ENCODE measurements around the gene INPP5A.
"Not testable (repeated sequence)": the region's sequence is repeated elsewhere in the genome, so short reads cannot be mapped to it uniquely, and the experiment has no call there.

Gene INPP5A

DNA sequence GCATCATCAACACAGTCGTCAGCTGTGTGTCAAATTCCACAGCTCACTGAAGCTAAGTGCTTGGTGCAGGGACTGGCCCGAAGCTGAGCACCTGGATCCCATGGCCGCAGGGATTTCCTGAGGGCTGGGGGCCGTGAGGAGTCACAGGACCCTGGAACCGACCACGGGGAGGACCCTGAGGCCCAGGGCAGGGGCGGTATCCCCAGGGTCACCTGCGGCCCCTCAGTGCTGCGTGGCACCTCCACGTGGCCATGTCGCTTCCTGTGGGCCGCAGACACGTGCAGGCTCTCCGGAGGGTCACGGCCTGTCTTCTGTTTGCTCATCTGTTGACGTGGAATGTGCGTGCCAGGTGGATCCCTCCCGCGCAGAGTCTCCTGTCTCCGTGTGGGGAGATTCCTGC is 194.9 kb downstream of the INPP5A start:
- DNase-seq: no peak

DNA sequence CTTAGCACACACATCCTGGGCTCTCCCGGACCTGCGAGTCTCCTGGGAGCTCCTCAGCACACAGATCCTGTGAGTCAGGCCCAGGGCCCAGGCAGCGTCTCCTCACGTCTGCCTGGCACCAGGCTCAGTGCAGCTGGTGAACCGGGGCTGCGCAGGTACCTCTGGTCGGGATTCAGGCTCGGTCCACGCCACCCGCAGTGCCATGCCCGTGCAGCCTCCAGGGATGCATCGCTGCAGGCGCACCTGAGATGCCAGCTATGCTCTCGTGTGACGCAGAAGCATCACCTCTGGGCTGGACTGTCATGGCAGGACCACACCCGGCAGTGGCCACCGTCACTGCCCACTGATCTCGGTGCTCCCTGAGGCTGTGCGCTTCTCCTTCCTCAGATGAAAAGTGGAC is 196.3 kb downstream of the INPP5A start:
- no peak for DNase-seq

DNA sequence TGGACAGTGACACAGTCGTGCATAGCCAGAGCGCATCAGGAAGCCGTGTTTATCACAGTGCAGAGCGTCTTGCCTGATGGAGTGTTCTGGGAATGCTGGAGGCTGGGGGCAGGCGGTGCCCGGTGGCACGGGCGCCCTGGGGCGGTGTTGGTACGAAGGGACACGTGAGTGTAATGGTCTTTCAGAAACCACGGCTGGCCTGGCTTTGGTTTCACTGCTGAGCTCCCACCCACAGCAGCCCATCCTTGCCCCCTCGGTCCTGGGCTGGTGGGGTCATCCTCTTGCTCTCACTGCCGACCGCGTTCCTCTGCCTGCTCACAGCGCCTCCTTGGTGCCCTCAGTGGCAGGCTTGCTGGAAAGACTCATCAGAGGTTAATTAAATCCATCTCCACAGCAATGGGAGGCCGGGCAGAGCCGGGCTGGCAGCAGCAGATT is 197.8 kb downstream of the INPP5A start:
- DNase-seq: no peak

GRCh38 chr10:132735923-132736391 is 198.4 kb downstream of the INPP5A start:
- no peak for DNase-seq

DNA sequence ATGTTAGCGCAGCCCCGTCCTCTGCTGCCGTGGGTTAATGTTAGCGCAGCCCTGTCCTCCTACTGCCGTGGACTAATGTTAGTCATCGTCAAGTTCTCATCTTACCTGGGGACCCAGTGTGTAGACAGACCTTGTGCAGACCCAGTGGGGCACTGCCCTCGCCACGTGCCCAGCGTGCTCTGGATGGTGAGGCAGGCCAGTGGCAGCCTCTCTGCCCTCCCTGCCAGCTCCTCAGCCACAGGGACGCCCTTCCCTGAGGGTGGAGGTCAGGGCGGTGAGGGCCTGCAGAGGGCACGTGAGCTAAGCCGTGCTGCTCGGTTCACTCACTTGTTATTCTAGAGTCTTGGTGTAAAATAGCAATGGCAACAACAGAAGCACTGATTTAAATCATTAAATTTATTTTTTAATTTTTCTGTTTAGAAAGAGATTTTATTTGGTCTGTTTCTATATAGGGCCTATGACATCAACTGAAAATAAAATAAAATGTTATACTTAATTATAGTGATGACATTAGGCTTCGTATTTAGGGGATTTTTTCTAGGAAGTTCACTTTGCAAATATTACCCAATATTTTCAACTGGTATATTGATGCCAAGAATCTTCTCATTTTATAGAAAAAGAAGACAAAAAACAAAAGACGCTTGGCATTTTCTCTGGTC is 199.9 kb downstream of the INPP5A start:
- DNase-seq: no peak

GRCh38 chr10:132738454-132739224 is 201.1 kb downstream of the INPP5A start:
- no peak for DNase-seq

- DNase-seq: no peak
Measured at GRCh38 chr10:132739225-132739613, 201.6 kb downstream of the INPP5A start.

GRCh38 chr10:132740588-132740987 is 203.0 kb downstream of the INPP5A start:
- DNase-seq: no peak

GRCh38 chr10:132742167-132742836 is 204.7 kb downstream of the INPP5A start:
- no peak for DNase-seq

DNA sequence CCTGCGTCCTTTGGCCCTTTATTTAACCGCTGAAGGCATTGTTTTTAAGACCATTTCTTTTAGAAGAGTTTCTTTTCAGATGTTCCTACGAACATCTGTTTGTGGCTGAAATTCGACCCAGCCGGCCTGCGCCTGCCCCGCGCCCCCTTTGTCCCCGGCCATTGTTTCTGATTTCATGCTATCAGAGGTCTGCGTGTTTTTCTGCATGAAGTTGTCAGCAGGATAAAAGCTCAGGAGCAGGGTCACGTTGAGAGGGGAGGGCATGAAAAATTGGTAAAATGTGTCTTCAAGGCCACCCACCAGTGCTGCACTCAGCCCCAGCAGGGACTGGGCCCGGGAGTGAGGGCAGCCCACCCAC is 205.2 kb downstream of the INPP5A start:
- DNase-seq: no peak

DNA sequence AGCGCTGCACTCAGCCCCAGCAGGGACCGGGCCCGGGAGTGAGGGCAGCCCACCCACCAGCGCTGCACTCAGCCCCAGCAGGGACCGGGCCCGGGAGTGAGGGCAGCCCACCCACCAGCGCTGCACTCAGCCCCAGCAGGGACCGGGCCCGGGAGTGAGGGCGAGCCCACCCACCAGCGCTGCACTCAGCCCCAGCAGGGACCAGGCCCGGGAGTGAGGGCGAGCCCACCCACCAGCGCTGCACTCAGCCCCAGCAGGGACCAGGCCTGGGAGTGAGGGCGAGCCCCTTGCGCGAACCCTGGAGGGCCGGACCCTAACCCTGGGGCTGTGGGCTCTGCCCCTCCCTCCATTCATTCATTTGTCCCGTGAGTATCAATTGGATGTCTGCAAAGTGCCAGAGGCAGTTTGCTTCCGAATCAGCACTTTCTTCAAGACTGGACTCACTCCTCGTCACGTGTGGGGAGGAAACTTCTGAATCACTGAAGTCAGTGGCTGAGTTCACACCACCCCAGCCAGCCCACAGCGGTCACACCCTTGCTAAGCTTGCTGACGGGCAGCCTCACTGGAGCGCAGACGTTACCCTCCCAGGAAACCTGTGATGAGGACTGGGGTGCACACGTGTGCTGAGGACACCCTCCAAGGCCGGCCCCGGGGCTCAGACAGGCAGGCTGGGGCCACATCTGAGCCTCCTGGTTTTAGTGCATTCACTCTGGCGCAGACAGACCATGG is 205.8 kb downstream of the INPP5A start:
- not testable (repeated sequence) for DNase-seq

DNA sequence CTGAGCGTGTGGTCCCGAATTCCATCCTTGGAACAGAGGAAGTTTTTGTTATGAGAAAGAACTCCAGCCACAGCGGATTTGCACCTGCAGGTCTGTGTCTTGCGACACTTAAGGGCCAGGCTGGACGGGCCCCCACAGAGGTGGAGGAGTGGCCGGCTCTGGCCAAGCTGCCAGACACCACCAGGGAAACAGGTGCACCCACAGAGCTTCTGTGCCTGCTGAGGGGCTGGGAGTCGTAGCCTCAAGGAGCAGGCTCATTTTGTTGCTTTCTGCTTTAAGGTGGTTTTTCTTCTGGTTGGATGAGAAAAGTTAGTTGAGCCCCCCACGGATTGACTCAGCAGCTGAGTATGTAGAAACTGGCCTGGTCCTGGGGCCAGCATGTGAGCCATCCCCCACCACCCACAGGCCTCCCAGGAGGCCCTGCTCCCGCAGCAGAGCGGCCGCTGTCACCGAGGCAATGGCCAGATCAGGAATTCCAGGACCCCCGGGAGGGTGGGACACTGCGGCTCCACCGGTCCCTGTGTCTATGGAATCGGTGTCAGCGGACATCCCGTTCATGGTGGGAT is 206.4 kb downstream of the INPP5A start:
- DNase-seq: no peak

DNA sequence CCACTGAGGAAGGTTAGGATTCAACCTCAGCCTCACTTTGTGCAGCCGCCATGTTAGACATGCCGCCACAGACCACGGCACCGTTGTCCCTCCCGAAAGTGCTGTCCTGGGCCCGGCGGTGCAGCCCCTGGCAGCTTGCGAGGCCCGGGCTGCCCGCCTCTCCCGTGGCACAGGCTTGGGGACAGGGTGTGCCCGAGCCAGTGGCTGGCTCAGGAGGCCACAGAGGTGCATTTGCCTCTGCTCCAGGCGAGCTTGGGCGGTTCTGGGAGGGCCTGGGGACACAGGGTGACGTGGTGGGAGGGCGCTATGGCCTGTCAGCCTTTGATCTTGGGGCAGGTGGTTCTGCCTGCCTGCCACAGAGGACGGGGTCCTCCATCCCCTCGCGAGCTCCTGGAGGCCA is 207.3 kb downstream of the INPP5A start:
- no peak for DNase-seq

GRCh38 chr10:132745511-132745910 is 207.9 kb downstream of the INPP5A start:
- no peak for DNase-seq

DNA sequence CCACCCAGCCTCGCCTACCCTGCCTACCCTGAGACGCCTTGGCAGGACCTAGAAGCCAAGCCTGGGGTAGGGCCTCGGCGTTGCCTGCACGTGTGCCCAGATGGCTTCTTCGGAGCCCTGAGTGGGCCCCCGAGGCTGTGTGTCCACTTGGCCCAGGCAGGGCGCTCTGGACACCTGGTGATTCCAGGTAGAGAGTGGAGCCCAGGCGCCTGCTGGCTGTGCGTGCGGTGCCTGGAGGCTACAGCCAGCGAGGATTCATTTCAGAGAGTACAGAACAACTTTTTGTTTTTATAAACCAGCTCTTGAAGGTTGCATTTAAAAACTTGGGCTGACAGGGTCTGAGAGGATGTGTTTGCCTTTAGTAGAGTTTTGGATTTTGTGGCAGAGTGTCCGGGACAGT is 208.4 kb downstream of the INPP5A start:
- no peak for DNase-seq

DNA sequence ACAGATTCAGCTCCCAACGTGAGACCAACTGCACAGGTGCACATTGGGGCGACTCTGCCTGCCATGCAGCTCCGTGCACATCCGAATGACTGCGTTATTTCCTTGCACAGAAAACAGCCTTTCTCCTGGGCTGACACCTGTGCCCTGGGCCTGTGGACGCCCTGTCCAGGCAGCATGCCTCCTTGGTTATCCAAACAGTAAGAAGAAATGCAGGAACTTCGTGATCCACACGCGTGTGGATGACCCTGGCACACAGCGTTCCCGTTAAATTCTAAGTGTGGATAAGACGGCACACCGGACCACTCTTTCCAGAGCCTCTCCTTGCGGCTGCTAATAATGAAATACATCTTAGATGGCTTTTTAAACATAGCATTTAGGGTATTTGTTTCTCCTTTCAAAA is 208.8 kb downstream of the INPP5A start:
- no peak for DNase-seq

GRCh38 chr10:132746801-132747625 is 209.4 kb downstream of the INPP5A start:
- no peak for DNase-seq

- no peak for DNase-seq
Measured at GRCh38 chr10:132748135-132748534, 210.5 kb downstream of the INPP5A start.

DNA sequence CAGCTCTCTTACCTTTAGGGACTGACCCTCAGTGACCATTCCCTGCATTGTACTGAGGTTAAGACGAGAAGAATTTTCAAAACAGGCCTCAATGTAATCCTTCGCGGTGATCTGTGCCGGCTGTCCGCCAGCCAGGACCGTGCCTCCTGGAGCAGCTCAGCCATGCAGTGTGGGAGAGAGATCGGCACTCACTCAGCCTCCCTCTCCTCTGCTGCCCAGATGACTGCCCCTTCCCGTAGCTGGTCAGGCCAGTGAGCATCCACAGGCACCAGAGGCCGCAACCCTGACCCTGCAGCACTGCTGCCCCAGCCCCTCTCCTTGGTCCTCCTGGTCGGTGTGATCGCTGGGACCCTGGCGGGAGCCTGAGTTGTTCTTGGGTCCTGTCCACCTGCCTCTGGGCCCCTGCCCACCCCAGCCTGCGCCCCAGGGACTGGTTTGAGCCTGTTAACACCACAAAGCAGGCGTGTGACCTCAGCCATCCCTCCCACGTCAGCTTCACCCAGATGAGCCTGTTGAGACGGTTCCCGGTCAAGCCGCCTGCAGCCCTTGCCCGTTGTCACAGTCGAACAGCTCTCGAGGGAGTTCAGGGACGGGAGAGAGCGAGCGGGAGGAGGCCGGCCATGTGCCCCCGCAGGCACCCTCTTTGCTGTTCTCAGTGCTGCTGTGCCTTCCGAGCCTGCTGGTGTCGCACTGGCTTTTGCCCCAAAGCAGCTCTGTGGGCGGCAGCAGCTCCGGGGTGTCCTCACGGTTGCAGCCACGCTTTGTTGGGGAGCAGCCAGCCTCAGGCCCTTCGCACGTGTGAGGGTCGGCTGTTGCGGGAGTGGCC is 211.2 kb downstream of the INPP5A start:
- no peak for DNase-seq

GRCh38 chr10:132749371-132749795 is 211.8 kb downstream of the INPP5A start:
- DNase-seq: no peak

DNA sequence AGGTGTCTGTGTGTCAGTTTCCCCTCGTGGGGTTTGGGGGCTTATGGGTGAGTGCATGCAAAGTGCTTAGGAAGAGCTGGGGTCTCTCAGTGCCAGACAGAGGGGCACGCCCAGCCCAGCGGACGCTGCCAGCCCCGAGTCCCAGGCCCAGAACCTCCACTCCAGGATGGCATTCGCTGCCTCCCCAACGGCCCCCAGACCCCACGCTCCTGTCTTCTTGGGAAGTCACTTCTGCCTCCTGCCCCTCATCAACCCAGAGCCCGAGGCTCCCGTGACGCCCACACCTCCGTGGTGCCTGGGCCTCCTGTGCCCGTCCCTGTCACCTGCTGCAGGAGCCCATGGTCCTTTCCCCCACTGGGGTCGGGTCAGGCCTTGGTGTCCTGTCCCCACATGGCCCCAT is 213.3 kb downstream of the INPP5A start:
- no peak for DNase-seq
